ENCODE measurements around the gene CDH4. TPM values are rescaled to one million over a fixed set of nuclear protein-coding genes. Genes with fewer than 3 reads are reported as not detected.

Gene CDH4
- total and polyA plus RNA-seq, 12 donors: 0.04 to 0.25 (median 0.08) TPM; not detected in 5

DNA sequence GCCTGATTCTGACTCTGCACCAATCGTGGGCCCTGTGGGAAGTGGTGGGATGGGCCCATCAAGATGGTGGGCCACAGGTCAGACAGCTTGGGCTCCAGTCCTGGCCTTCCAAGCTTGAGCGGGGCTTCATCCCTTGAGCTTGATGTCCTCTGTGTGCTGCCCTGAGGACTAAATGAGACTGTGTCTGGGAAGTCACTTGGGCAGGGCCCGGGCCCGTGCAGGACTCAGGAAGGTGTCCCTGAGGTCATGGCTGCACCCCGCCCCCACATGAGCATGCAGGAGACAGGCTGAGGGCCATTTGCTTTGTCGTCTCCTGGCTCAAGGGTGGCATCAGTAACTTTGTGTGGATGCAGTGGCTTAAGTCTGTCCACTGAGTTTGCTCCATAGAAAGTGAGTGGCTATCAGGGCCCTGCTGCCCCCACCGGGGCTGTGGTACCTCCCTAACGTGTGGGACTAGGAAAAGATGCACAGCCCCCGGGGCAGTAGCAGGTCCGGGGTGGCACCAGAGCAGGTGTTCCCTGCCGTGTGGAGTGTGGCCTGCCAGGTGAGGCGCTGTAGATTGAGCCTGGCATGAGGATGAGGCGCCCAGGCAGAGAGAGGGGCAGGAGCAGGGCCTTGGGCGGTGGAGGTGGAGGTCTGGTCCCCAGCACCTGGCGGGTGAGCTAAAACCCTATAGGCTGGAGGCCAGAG, 515.0 kb downstream of the CDH4 start:
- no peak for DNase-seq
- H3K4me1 ChIP-seq: no peaks in the 10 kb centered on the region
- ATAC-seq: peak in 1 of 8 donors; percentile 26
- H3K9me3 ChIP-seq: no peaks in the 10 kb centered on the region
- H3K27ac ChIP-seq: no peak overlapping the region
- H3K27me3 ChIP-seq: peaks cover 0 to 64% (median 35%) of the 10 kb centered on the region in 7 donors
- no peak overlapping the region for H3K4me3 ChIP-seq
- WGBS, 2 donors: 75 to 78% methylated on average over 15 of the region's 15 CpGs
- TF ChIP-seq, protein P1, sequence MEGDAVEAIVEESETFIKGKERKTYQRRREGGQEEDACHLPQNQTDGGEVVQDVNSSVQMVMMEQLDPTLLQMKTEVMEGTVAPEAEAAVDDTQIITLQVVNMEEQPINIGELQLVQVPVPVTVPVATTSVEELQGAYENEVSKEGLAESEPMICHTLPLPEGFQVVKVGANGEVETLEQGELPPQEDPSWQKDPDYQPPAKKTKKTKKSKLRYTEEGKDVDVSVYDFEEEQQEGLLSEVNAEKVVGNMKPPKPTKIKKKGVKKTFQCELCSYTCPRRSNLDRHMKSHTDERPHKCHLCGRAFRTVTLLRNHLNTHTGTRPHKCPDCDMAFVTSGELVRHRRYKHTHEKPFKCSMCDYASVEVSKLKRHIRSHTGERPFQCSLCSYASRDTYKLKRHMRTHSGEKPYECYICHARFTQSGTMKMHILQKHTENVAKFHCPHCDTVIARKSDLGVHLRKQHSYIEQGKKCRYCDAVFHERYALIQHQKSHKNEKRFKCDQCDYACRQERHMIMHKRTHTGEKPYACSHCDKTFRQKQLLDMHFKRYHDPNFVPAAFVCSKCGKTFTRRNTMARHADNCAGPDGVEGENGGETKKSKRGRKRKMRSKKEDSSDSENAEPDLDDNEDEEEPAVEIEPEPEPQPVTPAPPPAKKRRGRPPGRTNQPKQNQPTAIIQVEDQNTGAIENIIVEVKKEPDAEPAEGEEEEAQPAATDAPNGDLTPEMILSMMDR (IDR thresholded peaks at IDR 0.05): no peak
- no peaks in the 10 kb centered on the region for H3K36me3 ChIP-seq
- intact Hi-C loops (cut with DNase I): loop anchor here in 1 of 10 donors (10.0 kb wide), 1 partner anchor 58 kb away; no protein-coding TSS in a partner anchor

DNA sequence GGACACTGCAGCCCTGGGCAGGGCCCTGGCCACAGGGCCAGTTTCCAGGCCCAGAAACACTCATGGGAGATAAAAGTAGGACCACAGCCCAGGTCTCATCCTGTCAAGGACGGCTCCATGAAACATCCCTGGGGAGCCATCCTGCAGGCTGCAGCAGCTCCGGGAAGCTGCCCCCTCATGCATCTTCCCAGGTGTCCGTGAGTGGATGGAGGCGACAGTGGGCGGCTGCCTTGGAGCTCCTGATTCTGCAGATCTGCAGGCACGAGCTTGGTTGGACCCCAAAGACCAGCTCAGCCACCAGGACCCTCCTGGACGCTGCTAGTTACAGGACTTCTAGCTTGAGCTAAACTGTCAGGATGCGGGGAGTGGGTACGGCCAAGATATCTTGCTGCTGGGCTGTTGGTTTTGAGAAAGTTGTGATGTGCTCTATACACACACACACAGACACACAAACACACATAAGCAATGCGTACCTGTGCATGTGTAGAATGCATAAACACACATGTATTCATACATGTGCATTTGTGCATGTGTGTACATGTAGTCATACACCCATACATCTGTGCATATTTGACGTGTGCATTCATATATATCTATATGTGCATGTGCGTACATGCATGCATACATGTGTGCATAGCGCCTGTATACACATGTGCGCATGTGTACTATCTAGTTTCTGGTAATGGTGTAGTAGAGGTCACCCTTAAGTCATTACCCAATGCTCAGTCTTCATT, 515.9 kb downstream of the CDH4 start:
- Histone ChIP-seq H3K36me3 (no peaks in the 10 kb centered on the region), H3K9me3 (no peaks in the 10 kb centered on the region), H3K27ac (no peak overlapping the region), H3K4me3 (no peak overlapping the region), H3K27me3 (peaks cover 0 to 57% (median 28%) of the 10 kb centered on the region in 7 donors), H3K4me1 (no peaks in the 10 kb centered on the region)
- TF ChIP-seq, protein P1 (IDR thresholded peaks at IDR 0.05): no peak
- WGBS, 2 donors: 76 to 78% methylated on average over 14 of the region's 14 CpGs
- intact Hi-C loops (cut with DNase I): loop anchor here in 1 of 10 donors (10.0 kb wide), 1 partner anchor 57 kb away; no protein-coding TSS in a partner anchor
- DNase-seq (no peak), ATAC-seq (no peak)

DNA sequence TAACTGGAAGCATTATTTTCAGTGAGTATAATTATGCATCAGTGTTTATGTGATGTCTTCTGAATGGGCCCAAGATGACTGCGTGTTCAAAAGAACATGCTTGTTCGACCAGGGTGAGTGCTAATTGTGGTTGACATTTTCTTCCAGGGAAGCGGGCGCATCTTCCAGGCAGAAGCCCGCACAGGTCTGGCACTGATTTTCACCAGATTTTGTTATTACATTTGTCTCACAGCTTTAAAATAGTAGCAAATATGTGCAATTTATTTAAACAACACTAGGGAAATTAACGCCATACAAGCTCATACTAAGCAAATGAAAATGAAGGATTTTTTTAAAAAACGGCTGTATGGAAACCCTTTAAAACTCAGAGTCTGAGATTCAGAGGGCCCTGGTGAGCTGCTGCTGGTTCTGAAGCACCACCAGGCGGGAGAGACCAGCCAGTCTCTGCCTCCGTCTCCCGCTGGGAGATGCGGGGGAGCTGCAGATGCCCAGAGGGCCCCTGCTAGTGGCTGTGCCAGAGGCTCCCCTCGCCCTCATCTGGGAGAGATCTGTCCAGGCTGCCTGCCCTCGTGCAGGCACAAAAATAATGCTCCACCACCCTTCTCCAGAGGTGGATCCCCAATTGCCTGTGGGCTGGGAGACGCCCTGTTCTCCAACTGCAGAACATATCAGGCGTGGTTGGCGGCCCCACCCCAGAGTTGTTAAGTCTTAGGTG, 516.7 kb downstream of the CDH4 start:
- intact Hi-C loops (cut with DNase I): loop anchor here in 1 of 10 donors (10.0 kb wide), 1 partner anchor 56 kb away; no protein-coding TSS in a partner anchor
- TF ChIP-seq, protein P1 (IDR thresholded peaks at IDR 0.05): no peak
- WGBS, 2 donors: 72 to 74% methylated on average over 16 of the region's 16 CpGs
- Histone ChIP-seq H3K27ac (no peak overlapping the region), H3K36me3 (no peaks in the 10 kb centered on the region), H3K4me3 (no peak overlapping the region), H3K9me3 (no peaks in the 10 kb centered on the region), H3K4me1 (no peaks in the 10 kb centered on the region), H3K27me3 (peaks cover 0 to 52% (median 35%) of the 10 kb centered on the region in 7 donors)
- ATAC-seq (no peak), DNase-seq (no peak)

DNA sequence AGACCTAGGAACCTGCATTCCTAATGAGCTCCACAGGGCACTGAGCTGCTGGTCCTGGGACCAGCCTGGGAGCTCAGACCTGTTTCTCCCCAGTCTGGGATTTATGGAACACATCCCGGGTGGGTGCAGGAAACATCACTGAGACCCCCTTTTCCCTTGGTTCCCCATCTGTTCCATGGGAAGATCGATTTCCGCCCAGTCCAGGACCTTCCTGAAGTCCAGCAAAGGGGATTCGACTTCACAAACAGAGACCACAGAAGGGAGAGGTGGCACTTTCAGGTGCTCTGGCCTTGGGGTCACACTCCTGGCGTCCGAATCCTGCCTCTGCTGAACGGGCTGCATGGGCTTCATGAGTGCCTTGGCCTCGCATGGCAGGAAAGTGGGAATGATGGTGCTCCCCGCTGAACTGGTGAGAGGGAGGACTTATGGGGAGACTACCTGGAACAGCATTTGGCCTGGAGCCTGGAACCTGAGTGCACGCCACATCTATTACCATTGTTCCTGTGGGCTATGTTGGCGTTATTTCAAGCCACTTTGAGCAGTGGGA, 517.3 kb downstream of the CDH4 start:
- ATAC-seq (no peak), DNase-seq (no peak)
- Histone ChIP-seq H3K4me1 (no peaks in the 10 kb centered on the region), H3K4me3 (no peak overlapping the region), H3K9me3 (no peaks in the 10 kb centered on the region), H3K27ac (no peak overlapping the region), H3K27me3 (peaks cover 0 to 49% (median 32%) of the 10 kb centered on the region in 7 donors), H3K36me3 (no peaks in the 10 kb centered on the region)
- TF ChIP-seq, protein P1 (IDR thresholded peaks at IDR 0.05): no peak
- 86 to 89% methylated on average over 11 of the region's 11 CpGs for WGBS, 2 donors
- intact Hi-C loops (cut with DNase I): loop anchor here in 1 of 10 donors (10.0 kb wide), 1 partner anchor 55 kb away; no protein-coding TSS in a partner anchor

Measured in heart right ventricle (tissue), 16 donors.